Measurements from ENCODE around the gene LRRN4CL. TPM values are rescaled to one million over a fixed set of nuclear protein-coding genes. Genes with fewer than 3 reads are reported as not detected.

The LRRN4CL gene
- total and polyA plus RNA-seq, 9 of the 15 experiments (the other 6 are each of a cell fraction or from before 2014, with no cell fraction given), result 0.03 to 0.11 (median 0.05) TPM; not detected in 4

GRCh38 chr11:62645946-62646824, 43.1 kb downstream of the LRRN4CL start, which contains the start of gene GANAB (continued):
- TF ChIP-seq MNT (conservative IDR thresholded peaks at IDR 0.05), result peak; percentile 45 to 75; a peak in 3 of 4 replicates
- TF ChIP-seq ZBTB17 (CRISPR knock-in tag; IDR thresholded peaks at IDR 0.05), result 0 out of 2 replicates have a peak, but pooled peaks have one; percentile 66
- TF ChIP-seq TAF1 (IDR thresholded peaks at IDR 0.05; ENCODE audit: control insufficient read depth, extremely low read depth, insufficient read depth, low read length, severe bottlenecking), result peak; percentile 97
- TF ChIP-seq ZNF12 (CRISPR knock-in tag; IDR thresholded peaks at IDR 0.05), result no peak
- TF ChIP-seq VEZF1 (CRISPR knock-in tag; IDR thresholded peaks at IDR 0.05), result peak; percentile 57
- no peak for TF ChIP-seq ZNF165 (CRISPR knock-in tag; IDR thresholded peaks at IDR 0.05; ENCODE audit: borderline replicate concordance)
- TF ChIP-seq ZNF77 (CRISPR knock-in tag; IDR thresholded peaks at IDR 0.05), result no peak
- no peak for TF ChIP-seq ZNF764 (CRISPR knock-in tag; IDR thresholded peaks at IDR 0.05; ENCODE audit: low read depth)
- TF ChIP-seq TFAP4 (CRISPR knock-in tag; IDR thresholded peaks at IDR 0.05; ENCODE audit: borderline replicate concordance), result peak; percentile 82
- peak; percentile 86 for TF ChIP-seq KDM5B (IDR thresholded peaks at IDR 0.05; ENCODE audit: insufficient replicate concordance, low read depth, low read length)
- TF ChIP-seq ZNF398 (CRISPR knock-in tag; IDR thresholded peaks at IDR 0.05), result no peak
- TF ChIP-seq, protein P1, sequence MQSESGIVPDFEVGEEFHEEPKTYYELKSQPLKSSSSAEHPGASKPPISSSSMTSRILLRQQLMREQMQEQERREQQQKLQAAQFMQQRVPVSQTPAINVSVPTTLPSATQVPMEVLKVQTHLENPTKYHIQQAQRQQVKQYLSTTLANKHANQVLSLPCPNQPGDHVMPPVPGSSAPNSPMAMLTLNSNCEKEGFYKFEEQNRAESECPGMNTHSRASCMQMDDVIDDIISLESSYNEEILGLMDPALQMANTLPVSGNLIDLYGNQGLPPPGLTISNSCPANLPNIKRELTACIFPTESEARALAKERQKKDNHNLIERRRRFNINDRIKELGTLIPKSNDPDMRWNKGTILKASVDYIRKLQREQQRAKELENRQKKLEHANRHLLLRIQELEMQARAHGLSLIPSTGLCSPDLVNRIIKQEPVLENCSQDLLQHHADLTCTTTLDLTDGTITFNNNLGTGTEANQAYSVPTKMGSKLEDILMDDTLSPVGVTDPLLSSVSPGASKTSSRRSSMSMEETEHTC (IDR thresholded peaks at IDR 0.05), result no peak; the same call in 1 of the 2 replicates
- TF ChIP-seq, protein P2, sequence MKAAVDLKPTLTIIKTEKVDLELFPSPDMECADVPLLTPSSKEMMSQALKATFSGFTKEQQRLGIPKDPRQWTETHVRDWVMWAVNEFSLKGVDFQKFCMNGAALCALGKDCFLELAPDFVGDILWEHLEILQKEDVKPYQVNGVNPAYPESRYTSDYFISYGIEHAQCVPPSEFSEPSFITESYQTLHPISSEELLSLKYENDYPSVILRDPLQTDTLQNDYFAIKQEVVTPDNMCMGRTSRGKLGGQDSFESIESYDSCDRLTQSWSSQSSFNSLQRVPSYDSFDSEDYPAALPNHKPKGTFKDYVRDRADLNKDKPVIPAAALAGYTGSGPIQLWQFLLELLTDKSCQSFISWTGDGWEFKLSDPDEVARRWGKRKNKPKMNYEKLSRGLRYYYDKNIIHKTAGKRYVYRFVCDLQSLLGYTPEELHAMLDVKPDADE (conservative IDR thresholded peaks at IDR 0.05; ENCODE audit: control insufficient read depth, low read depth, low read length), result peak; percentile 74
- TF ChIP-seq, protein P3, sequence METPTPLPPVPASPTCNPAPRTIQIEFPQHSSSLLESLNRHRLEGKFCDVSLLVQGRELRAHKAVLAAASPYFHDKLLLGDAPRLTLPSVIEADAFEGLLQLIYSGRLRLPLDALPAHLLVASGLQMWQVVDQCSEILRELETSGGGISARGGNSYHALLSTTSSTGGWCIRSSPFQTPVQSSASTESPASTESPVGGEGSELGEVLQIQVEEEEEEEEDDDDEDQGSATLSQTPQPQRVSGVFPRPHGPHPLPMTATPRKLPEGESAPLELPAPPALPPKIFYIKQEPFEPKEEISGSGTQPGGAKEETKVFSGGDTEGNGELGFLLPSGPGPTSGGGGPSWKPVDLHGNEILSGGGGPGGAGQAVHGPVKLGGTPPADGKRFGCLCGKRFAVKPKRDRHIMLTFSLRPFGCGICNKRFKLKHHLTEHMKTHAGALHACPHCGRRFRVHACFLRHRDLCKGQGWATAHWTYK (CRISPR knock-in tag; IDR thresholded peaks at IDR 0.05), result peak; percentile 81
- 0 out of 2 replicates have a peak, but pooled peaks have one; percentile 24 for TF ChIP-seq HIVEP1 (CRISPR knock-in tag; IDR thresholded peaks at IDR 0.05)

Data from K562 (cell line).